Glutamatergic neuron (in vitro differentiated cells): ENCODE data around the gene AMER3. TPM values are rescaled to one million over a fixed set of nuclear protein-coding genes. Genes with fewer than 3 reads are reported as not detected.
A peak's percentile ranks its signal among the peaks of the same experiment; 100 is the strongest.

Experiments used
- DNase-seq: peaks from one replicate; pipeline ENCODE4 v3.0.0; 2022
- H3K27ac Mint-ChIP-seq: one replicate; pipeline ENCODE4 v1.8.0; 2020; ENCODE audit warnings: mild to moderate bottlenecking, mixed read lengths, inconsistent platforms; ENCODE audit not compliant: unreplicated experiment
- H3K27me3 Mint-ChIP-seq: one replicate; pipeline ENCODE4 v1.8.0; 2020; ENCODE audit warnings: mild to moderate bottlenecking, moderate library complexity, mixed read lengths, inconsistent platforms; ENCODE audit not compliant: unreplicated experiment
- H3K36me3 Mint-ChIP-seq: one replicate; pipeline ENCODE4 v1.8.0; 2020; ENCODE audit warnings: mild to moderate bottlenecking, mixed read lengths, inconsistent platforms; ENCODE audit not compliant: unreplicated experiment
- H3K4me1 Mint-ChIP-seq: one replicate; pipeline ENCODE4 v1.8.0; 2020; ENCODE audit warnings: mild to moderate bottlenecking, low read depth, mixed read lengths, inconsistent platforms; ENCODE audit not compliant: unreplicated experiment
- H3K4me3 Mint-ChIP-seq: one replicate; pipeline ENCODE4 v1.8.0; 2020; ENCODE audit warnings: mild to moderate bottlenecking, mixed read lengths, inconsistent platforms; ENCODE audit not compliant: unreplicated experiment
- H3K9me3 Mint-ChIP-seq: one replicate; pipeline ENCODE4 v1.8.0; 2020; ENCODE audit warnings: mild to moderate bottlenecking, moderate library complexity, mixed read lengths, inconsistent platforms; ENCODE audit not compliant: unreplicated experiment
- CTCF ChIP-seq: fragments of 200-600 bp; sonication (generic); IDR thresholded peaks from one replicate; pipeline ENCODE4 v1.5.0; 2021; ENCODE audit not compliant: partially characterized antibody, unreplicated experiment
- total RNA-seq: library from RNA; stranded (reverse); fragmentation: NEBNext Ultra II Directional; extraction: Animal tissue kit (Norgen Biotek cat#: 25700); gene quantifications from one replicate; pipeline ENCODE4 v1.2.1, GENCODE V29; 2021; ENCODE audit not compliant: unreplicated experiment

AMER3 gene
- total RNA-seq, 1 donor from 2014 or later: 20.6 TPM

GRCh38 chr2:130760754-130761751 lies 5.7 kb downstream of the AMER3 start:
- no peaks in the 10 kb centered on the region for H3K36me3 Mint-ChIP-seq
- no peak for DNase-seq
- no peak for TF ChIP-seq CTCF
- H3K4me1 Mint-ChIP-seq: peaks cover 21% of the 10 kb centered on the region
- no peak overlapping the region for H3K27ac Mint-ChIP-seq
- H3K9me3 Mint-ChIP-seq: peaks cover 15% of the 10 kb centered on the region
- peaks cover 16% of the 10 kb centered on the region for H3K27me3 Mint-ChIP-seq
- peak overlapping the region; percentile 42 for H3K4me3 Mint-ChIP-seq

GRCh38 chr2:130762031-130762909 lies 6.9 kb downstream of the AMER3 start:
- H3K27ac Mint-ChIP-seq: no peak overlapping the region

GRCh38 chr2:130762910-130763385 lies 7.6 kb downstream of the AMER3 start:
- TF ChIP-seq CTCF: no peak
- no peaks in the 10 kb centered on the region for H3K36me3 Mint-ChIP-seq
- H3K9me3 Mint-ChIP-seq: peaks cover 7% of the 10 kb centered on the region
- no peak overlapping the region for H3K27ac Mint-ChIP-seq
- peaks cover 19% of the 10 kb centered on the region for H3K4me1 Mint-ChIP-seq
- H3K27me3 Mint-ChIP-seq: peaks cover 13% of the 10 kb centered on the region
- H3K4me3 Mint-ChIP-seq: no peak overlapping the region
- no peak for DNase-seq

More at GRCh38 chr2:130762031-130762909, 6.9 kb downstream of the AMER3 start:
- Mint-ChIP-seq H3K9me3 (peaks cover 11% of the 10 kb centered on the region), H3K4me1 (peaks cover 20% of the 10 kb centered on the region), H3K4me3 (no peak overlapping the region), H3K27me3 (peaks cover 13% of the 10 kb centered on the region), H3K36me3 (no peaks in the 10 kb centered on the region)
- DNase-seq: no peak
- TF ChIP-seq CTCF: no peak

GRCh38 chr2:130763405-130763804 lies 8.1 kb downstream of the AMER3 start:
- Mint-ChIP-seq H3K36me3 (no peaks in the 10 kb centered on the region), H3K9me3 (peaks cover 9% of the 10 kb centered on the region), H3K4me1 (peaks cover 19% of the 10 kb centered on the region), H3K27me3 (peaks cover 13% of the 10 kb centered on the region), H3K27ac (no peak overlapping the region), H3K4me3 (no peak overlapping the region)
- TF ChIP-seq CTCF: no peak
- DNase-seq: no peak
